Measurements from ENCODE around the gene FRMD4A. TPM values are rescaled to one million over a fixed set of nuclear protein-coding genes. Genes with fewer than 3 reads are reported as not detected.

Gene FRMD4A
- total RNA-seq, 1 experiment from 2014 or later, result 0.23 TPM

- no peak overlapping the region for H3K27ac Mint-ChIP-seq (ENCODE audit: low read depth, unreplicated experiment)
- CTCF ChIA-PET, result interaction anchor here (0.7 to 2.7 kb wide), 3 partner anchors 304 to 461 kb away, joined by 4 to 11 read pairs (median 5); no protein-coding TSS in a partner anchor
- DNase-seq (ENCODE audit: unreplicated experiment), result no peak
- H3K9me3 Mint-ChIP-seq (ENCODE audit: unreplicated experiment), result no peaks in the 10 kb centered on the region
- no peak overlapping the region for H3K4me3 Mint-ChIP-seq (ENCODE audit: unreplicated experiment)
- POLR2A ChIA-PET, result no interaction called here
- H3K36me3 Mint-ChIP-seq (ENCODE audit: insufficient read depth, unreplicated experiment), result no peaks in the 10 kb centered on the region
- no peak for TF ChIP-seq CTCF (IDR thresholded peaks at IDR 0.05; ENCODE audit: unreplicated experiment)
- intact Hi-C loops (cut with micrococcal nuclease), result no loop called here
- no TSS peak for BruUV-seq (replicated peaks)
- no peaks in the 10 kb centered on the region for H3K4me1 Mint-ChIP-seq (ENCODE audit: insufficient read depth, unreplicated experiment)
- H3K27me3 Mint-ChIP-seq (ENCODE audit: insufficient read depth, unreplicated experiment), result peaks cover 10% of the 10 kb centered on the region
These were observed 540.5 kb downstream of the FRMD4A start for GRCh38 chr10:13790196-13790595.

GRCh38 chr10:13789448-13789829, 541.3 kb downstream of the FRMD4A start:
- intact Hi-C loops (cut with micrococcal nuclease), result loop anchor here (5.0 to 10.0 kb wide), 2 partner anchors 408 to 1035 kb away; no protein-coding TSS in a partner anchor
- ChIA-PET CTCF (interaction anchor here (0.7 to 2.7 kb wide), 10 partner anchors 13 to 462 kb away, joined by 3 to 11 read pairs (median 4); no protein-coding TSS in a partner anchor), POLR2A (no interaction called here)
- no peak overlapping the region for H3K27ac Mint-ChIP-seq (ENCODE audit: low read depth, unreplicated experiment)
- no TSS peak for BruUV-seq (replicated peaks)
- H3K4me3 Mint-ChIP-seq (ENCODE audit: unreplicated experiment), result no peak overlapping the region
- H3K4me1 Mint-ChIP-seq (ENCODE audit: insufficient read depth, unreplicated experiment), result no peaks in the 10 kb centered on the region
- H3K36me3 Mint-ChIP-seq (ENCODE audit: insufficient read depth, unreplicated experiment), result no peaks in the 10 kb centered on the region
- peaks cover 10% of the 10 kb centered on the region for H3K27me3 Mint-ChIP-seq (ENCODE audit: insufficient read depth, unreplicated experiment)
- no peaks in the 10 kb centered on the region for H3K9me3 Mint-ChIP-seq (ENCODE audit: unreplicated experiment)
- no peak for DNase-seq (ENCODE audit: unreplicated experiment)
- TF ChIP-seq CTCF (IDR thresholded peaks at IDR 0.05; ENCODE audit: unreplicated experiment), result no peak

GRCh38 chr10:13788711-13789447, 541.8 kb downstream of the FRMD4A start:
- H3K27ac Mint-ChIP-seq (ENCODE audit: low read depth, unreplicated experiment), result peak overlapping the region; percentile 25
- no peaks in the 10 kb centered on the region for H3K36me3 Mint-ChIP-seq (ENCODE audit: insufficient read depth, unreplicated experiment)
- ChIA-PET POLR2A (no interaction called here), CTCF (interaction anchor here (0.6 to 2.7 kb wide), 10 partner anchors 13 to 699 kb away, joined by 3 to 11 read pairs (median 3); no protein-coding TSS in a partner anchor)
- BruUV-seq (replicated peaks), result no TSS peak
- H3K4me1 Mint-ChIP-seq (ENCODE audit: insufficient read depth, unreplicated experiment), result no peaks in the 10 kb centered on the region
- no peak for DNase-seq (ENCODE audit: unreplicated experiment)
- peaks cover 6% of the 10 kb centered on the region for H3K27me3 Mint-ChIP-seq (ENCODE audit: insufficient read depth, unreplicated experiment)
- H3K9me3 Mint-ChIP-seq (ENCODE audit: unreplicated experiment), result no peaks in the 10 kb centered on the region
- intact Hi-C loops (cut with micrococcal nuclease), result loop anchor here (5.0 to 10.0 kb wide), 2 partner anchors 408 to 1036 kb away; no protein-coding TSS in a partner anchor
- H3K4me3 Mint-ChIP-seq (ENCODE audit: unreplicated experiment), result no peak overlapping the region
- no peak for TF ChIP-seq CTCF (IDR thresholded peaks at IDR 0.05; ENCODE audit: unreplicated experiment)

GRCh38 chr10:13788320-13788600, 542.5 kb downstream of the FRMD4A start:
- no peak for DNase-seq (ENCODE audit: unreplicated experiment)
- H3K36me3 Mint-ChIP-seq (ENCODE audit: insufficient read depth, unreplicated experiment), result no peaks in the 10 kb centered on the region
- no peaks in the 10 kb centered on the region for H3K27me3 Mint-ChIP-seq (ENCODE audit: insufficient read depth, unreplicated experiment)
- ChIA-PET POLR2A (interaction anchor here (1.0 kb wide), 1 partner anchor 306 kb away, joined by 3 read pairs; no protein-coding TSS in a partner anchor), CTCF (interaction anchor here (0.6 to 2.7 kb wide), 5 partner anchors 14 to 700 kb away, joined by 3 to 11 read pairs (median 3); no protein-coding TSS in a partner anchor)
- H3K27ac Mint-ChIP-seq (ENCODE audit: low read depth, unreplicated experiment), result no peak overlapping the region
- BruUV-seq (replicated peaks), result no TSS peak
- H3K9me3 Mint-ChIP-seq (ENCODE audit: unreplicated experiment), result no peaks in the 10 kb centered on the region
- no peak overlapping the region for H3K4me3 Mint-ChIP-seq (ENCODE audit: unreplicated experiment)
- H3K4me1 Mint-ChIP-seq (ENCODE audit: insufficient read depth, unreplicated experiment), result no peaks in the 10 kb centered on the region
- TF ChIP-seq CTCF (IDR thresholded peaks at IDR 0.05; ENCODE audit: unreplicated experiment), result no peak
- intact Hi-C loops (cut with micrococcal nuclease), result loop anchor here (5.0 to 10.0 kb wide), 2 partner anchors 409 to 1037 kb away; no protein-coding TSS in a partner anchor

Measured in MCF 10A (cell line).